ENCODE measurements around the gene DGUOK. TPM values are rescaled to one million over a fixed set of nuclear protein-coding genes. Genes with fewer than 3 reads are reported as not detected.
"Not testable (repeated sequence)": the region's sequence is repeated elsewhere in the genome, so short reads cannot be mapped to it uniquely, and the experiment has no call there.

DGUOK gene
- total RNA-seq, 1 experiment from 2014 or later, result 100 TPM

GRCh38 chr2:73939419-73939818 lies 12.7 kb downstream of the DGUOK start:
- Histone ChIP-seq H3K4me3 (replicated peaks in 1 of 2; ENCODE audit: low read depth in 1 of 2, low read length in 2 of 2) (no peak overlapping the region), H3K27me3 (ENCODE audit: insufficient read depth, low read length) (no peaks in the 10 kb centered on the region), H3K36me3 (ENCODE audit: control insufficient read depth in 1 of 2, insufficient read depth in 2 of 2, low read length in 2 of 2) (peaks cover 10 to 28% of the 10 kb centered on the region in 2 experiments; a peak in 3 of 4 replicates), H3K9me2 (ENCODE audit: insufficient read depth) (no peaks in the 10 kb centered on the region), H3K9ac (ENCODE audit: low read length) (no peak overlapping the region), H2AFZ (ENCODE audit: low read depth, low read length, poor library complexity, severe bottlenecking) (no peak overlapping the region), H3K4me1 (ENCODE audit: control insufficient read depth in 1 of 2, insufficient read depth in 2 of 2, low read length in 2 of 2) (no peaks in the 10 kb centered on the region; a peak in 1 of 4 replicates), H3K79me2 (ENCODE audit: insufficient read depth, low read length) (peaks cover 99% of the 10 kb centered on the region), H3K4me2 (ENCODE audit: low read length) (no peak overlapping the region), H3K9me3 (ENCODE audit: control insufficient read depth in 1 of 2, insufficient read depth in 1 of 2, low read depth in 1 of 2, low read length in 2 of 2) (no peaks in the 10 kb centered on the region), H3K27ac (ENCODE audit: low read depth, low read length) (no peak overlapping the region), H4K20me1 (ENCODE audit: insufficient read depth) (peaks cover 12% of the 10 kb centered on the region; the same call in 1 of the 2 replicates)
- peak; percentile 49 for ATAC-seq
- ChIA-PET POLR2A (no interaction called here), RAD21 (ENCODE audit: low non-redundant PET in 1 of 2, low total read pairs in 2 of 2, uncharacterized antibody in 2 of 2, unreplicated experiment in 2 of 2) (no interaction called here), CTCF (no interaction called here)
- TF ChIP-seq TCF7L2 (IDR thresholded peaks at IDR 0.05; ENCODE audit: borderline replicate concordance, extremely low read depth, insufficient read depth, insufficient read length), result no peak
- TF ChIP-seq ZBTB33 (IDR thresholded peaks at IDR 0.05; ENCODE audit: extremely low read depth, insufficient replicate concordance, low read length), result no peak
- BruUV-seq (replicated peaks), result no TSS peak
- DNase-seq (ENCODE audit: low read depth, low spot score), result no peak
- intact Hi-C loops (cut with micrococcal nuclease), result no loop called here

- H3K27ac ChIP-seq (ENCODE audit: low read depth, low read length); H3K9me2 ChIP-seq (ENCODE audit: insufficient read depth); BruUV-seq (replicated peaks); H2AFZ ChIP-seq (ENCODE audit: low read depth, low read length, poor library complexity, severe bottlenecking); POLR2A ChIA-PET; DNase-seq (ENCODE audit: low read depth, low spot score); CTCF ChIA-PET; RAD21 ChIA-PET (ENCODE audit: low non-redundant PET in 1 of 2, low total read pairs in 2 of 2, uncharacterized antibody in 2 of 2, unreplicated experiment in 2 of 2); H3K4me2 ChIP-seq (ENCODE audit: low read length); H3K4me1 ChIP-seq (ENCODE audit: control insufficient read depth in 1 of 2, insufficient read depth in 2 of 2, low read length in 2 of 2); H3K27me3 ChIP-seq (ENCODE audit: insufficient read depth, low read length); H3K4me3 ChIP-seq (replicated peaks in 1 of 2; ENCODE audit: low read depth in 1 of 2, low read length in 2 of 2); H3K9me3 ChIP-seq (ENCODE audit: control insufficient read depth in 1 of 2, insufficient read depth in 1 of 2, low read depth in 1 of 2, low read length in 2 of 2); intact Hi-C loops (cut with micrococcal nuclease); ATAC-seq; H3K9ac ChIP-seq (ENCODE audit: low read length): not testable (repeated sequence)
- H4K20me1 ChIP-seq (ENCODE audit: insufficient read depth), result peaks cover 12% of the 10 kb centered on the region; the same call in 1 of the 2 replicates
- H3K79me2 ChIP-seq (ENCODE audit: insufficient read depth, low read length), result peaks cover 99% of the 10 kb centered on the region
- H3K36me3 ChIP-seq (ENCODE audit: control insufficient read depth in 1 of 2, insufficient read depth in 2 of 2, low read length in 2 of 2), result peaks cover 10 to 30% of the 10 kb centered on the region in 2 experiments; a peak in 3 of 4 replicates
These were observed 13.4 kb downstream of the DGUOK start for GRCh38 chr2:73940066-73940465.

All from HCT116 (cell line).